ENCODE results near the gene C10orf105. TPM values are rescaled to one million over a fixed set of nuclear protein-coding genes. Genes with fewer than 3 reads are reported as not detected.

Gene C10orf105
- total and polyA plus RNA-seq, 2 of the 8 experiments (the other 6 are each of a cell fraction or from before 2014, with no cell fraction given): 0.71 to 0.73 TPM

- H2BK5ac ChIP-seq (ENCODE audit: low read depth, low read length): no peak overlapping the region
- H3K14ac ChIP-seq (ENCODE audit: insufficient read length): no peak overlapping the region
- no peak overlapping the region for H2BK20ac ChIP-seq (ENCODE audit: low read length)
- H3K4me3 ChIP-seq (ENCODE audit: extremely low read depth in 1 of 4, insufficient read depth in 2 of 4, low read depth in 3 of 4, low read length in 4 of 4): no peak overlapping the region
- 0 out of 2 replicates have a peak overlapping the region, but pooled peaks have one; percentile 23 for H2BK15ac ChIP-seq (ENCODE audit: low read length)
- H2AFZ ChIP-seq (ENCODE audit: low read length): no peak overlapping the region
- H3K4ac ChIP-seq (replicated peaks; ENCODE audit: insufficient read length, low read depth, low read length): no peak overlapping the region
- no peak overlapping the region for H3K18ac ChIP-seq (ENCODE audit: extremely low read depth, low read length)
- H3K4me2 ChIP-seq (ENCODE audit: insufficient read depth in 1 of 2, low read depth in 2 of 2, low read length in 2 of 2): no peak overlapping the region
- no peak overlapping the region for H2BK12ac ChIP-seq (ENCODE audit: low read depth, low read length)
- no peak for DNase-seq (ENCODE audit: low read depth in 1 of 2, low spot score in 2 of 2)
- H3K9me3 ChIP-seq (ENCODE audit: insufficient read depth in 2 of 2, low read depth in 1 of 2, low read length in 1 of 2): no peaks in the 10 kb centered on the region
- no peaks in the 10 kb centered on the region for H3K27me3 ChIP-seq (replicated peaks in 1 of 4; ENCODE audit: control insufficient read depth in 3 of 4, extremely low read depth in 1 of 4, insufficient read depth in 3 of 4, low read length in 3 of 4)
- no peak overlapping the region for H4K5ac ChIP-seq (ENCODE audit: insufficient read length, low read depth, low read length)
- H3K79me1 ChIP-seq (ENCODE audit: low read depth, low read length): no peaks in the 10 kb centered on the region
- no peak overlapping the region for H3K23ac ChIP-seq (ENCODE audit: insufficient read length)
- H3K36me3 ChIP-seq (ENCODE audit: control insufficient read depth in 2 of 4, insufficient read depth in 4 of 4, low read length in 3 of 4): no peaks in the 10 kb centered on the region
- no peaks in the 10 kb centered on the region for H3K23me2 ChIP-seq (ENCODE audit: low read depth, low read length)
- POLR2A ChIA-PET (ENCODE audit: partially characterized antibody): no interaction called here
- H3K4me1 ChIP-seq (replicated peaks in 1 of 4; ENCODE audit: control insufficient read depth in 3 of 4, insufficient read depth in 4 of 4, low read length in 3 of 4): peaks cover 0 to 4% (median 0%) of the 10 kb centered on the region in 4 experiments; a peak in 1 of 7 replicates
- no peak overlapping the region for H2BK120ac ChIP-seq (replicated peaks; ENCODE audit: low read depth, low read length)
- H3K9ac ChIP-seq (replicated peaks in 1 of 4; ENCODE audit: extremely low read depth in 1 of 4, low read depth in 3 of 4, low read length in 3 of 4): no peak overlapping the region
- no peak overlapping the region for H4K8ac ChIP-seq (ENCODE audit: extremely low read depth, insufficient read depth, low read length)
- no peak overlapping the region for H2AK5ac ChIP-seq (ENCODE audit: low read depth, low read length)
- CTCF ChIA-PET (ENCODE audit: partially characterized antibody): interaction anchor here (0.6 to 6.2 kb wide), 11 partner anchors 9 to 501 kb away, joined by 3 to 42 read pairs (median 4); partner anchors contain the start of gene VSIR
- H4K91ac ChIP-seq (replicated peaks; ENCODE audit: insufficient read length, low read length): no peak overlapping the region
- FAIRE-seq: no peak
- H3K79me2 ChIP-seq (ENCODE audit: control insufficient read depth in 1 of 2, insufficient read depth in 2 of 2, low read length in 2 of 2): no peaks in the 10 kb centered on the region
- H4K20me1 ChIP-seq (replicated peaks in 1 of 2; ENCODE audit: control insufficient read depth in 1 of 2, insufficient read depth in 2 of 2, low read length in 2 of 2): no peaks in the 10 kb centered on the region
- no peak overlapping the region for H3K56ac ChIP-seq (replicated peaks; ENCODE audit: insufficient read length, low read depth, low read length)
- WGBS, 2 experiments (ENCODE audit: extremely low coverage in 1 of 2, insufficient coverage in 1 of 2, insufficient read length in 1 of 2, insufficient replicate concordance in 2 of 2, low coverage in 1 of 2, low lambda C conversion rate in 2 of 2, missing lambda C conversion rate in 1 of 2): 86% methylated on average over 6 of the region's 8 CpGs; no CpG with 5 or more reads in 1 of the 2 experiments
- H3K27ac ChIP-seq (ENCODE audit: low read depth, low read length): no peak overlapping the region
- TF ChIP-seq SAP30 (IDR thresholded peaks at IDR 0.05; ENCODE audit: insufficient read depth, insufficient replicate concordance, low read length) (no peak), PHF8 (conservative IDR thresholded peaks at IDR 0.05; ENCODE audit: low read depth, low read length) (no peak), CTBP2 (IDR thresholded peaks at IDR 0.05; ENCODE audit: borderline replicate concordance, insufficient read depth, insufficient read length, low read length) (no peak), RXRA (IDR thresholded peaks at IDR 0.05; ENCODE audit: insufficient read depth, low read depth, low read length) (no peak), NRF1 (IDR thresholded peaks at IDR 0.05; ENCODE audit: low read depth, low read length) (no peak), KDM4A (IDR thresholded peaks at IDR 0.05; ENCODE audit: low read depth, low read length, severe bottlenecking) (no peak), MAFK (IDR thresholded peaks at IDR 0.05; ENCODE audit: low read depth, low read length) (no peak), CBX8 (IDR thresholded peaks at IDR 0.05; ENCODE audit: borderline replicate concordance, low read depth, low read length) (no peak), SIX5 (IDR thresholded peaks at IDR 0.05; ENCODE audit: low read depth, low read length) (no peak), RNF2 (IDR thresholded peaks at IDR 0.05; ENCODE audit: borderline replicate concordance, low read depth, low read length, missing control alignments, poor library complexity, severe bottlenecking) (no peak)
Measured at GRCh38 chr10:71727738-71728737, 8.5 kb upstream of the C10orf105 start.
